ENCODE measurements around the gene SERPINA9. TPM values are rescaled to one million over a fixed set of nuclear protein-coding genes. Genes with fewer than 3 reads are reported as not detected.

SERPINA9 gene
- polyA plus RNA-seq, 1 donor from 2014 or later = 0.63 TPM

GRCh38 chr14:94462763-94463572, 13.0 kb downstream of the SERPINA9 start:
- Mint-ChIP-seq H3K36me3 (peaks cover 3% of the 10 kb centered on the region), H3K4me3 (no peak overlapping the region), H3K27ac (no peak overlapping the region), H3K27me3 (peaks cover 10% of the 10 kb centered on the region), H3K4me1 (peaks cover 0 to 7% (median 4%) of the 10 kb centered on the region in 3 donors), H3K9me3 (peaks cover 0 to 16% (median 5%) of the 10 kb centered on the region in 3 donors)

DNA sequence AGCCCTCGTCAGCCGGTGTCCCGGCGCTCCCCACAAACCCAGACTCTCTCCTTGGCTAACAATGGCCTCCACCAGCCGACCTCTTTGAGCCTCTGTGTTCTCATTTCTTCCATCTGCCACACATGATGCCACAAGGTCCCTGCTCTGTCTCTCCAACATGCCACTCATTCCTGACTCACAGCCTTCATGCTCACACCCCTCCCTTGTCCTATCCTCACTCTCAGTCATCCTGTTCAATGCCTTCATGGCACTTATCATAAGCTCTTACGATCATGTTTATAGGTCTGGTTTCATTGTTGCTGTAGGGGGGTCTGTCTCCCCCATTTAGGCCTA, 13.8 kb downstream of the SERPINA9 start:
- peak overlapping the region in 1 of 3 donors; percentile 74 for H3K27ac Mint-ChIP-seq
- H3K4me1 Mint-ChIP-seq = peaks cover 0 to 7% (median 4%) of the 10 kb centered on the region in 3 donors
- peak overlapping the region in 1 of 4 donors; percentile 63 for H3K4me3 Mint-ChIP-seq
- H3K36me3 Mint-ChIP-seq = peaks cover 3% of the 10 kb centered on the region
- H3K9me3 Mint-ChIP-seq = peaks cover 5 to 15% (median 6%) of the 10 kb centered on the region in 3 donors
- H3K27me3 Mint-ChIP-seq = peaks cover 15% of the 10 kb centered on the region

- Mint-ChIP-seq H3K4me1 (peaks cover 0 to 7% (median 4%) of the 10 kb centered on the region in 3 donors), H3K36me3 (peaks cover 3% of the 10 kb centered on the region), H3K4me3 (no peak overlapping the region), H3K27ac (no peak overlapping the region), H3K27me3 (peaks cover 17% of the 10 kb centered on the region), H3K9me3 (peaks cover 7 to 16% (median 11%) of the 10 kb centered on the region in 3 donors)
These were observed 14.3 kb downstream of the SERPINA9 start for GRCh38 chr14:94461526-94462218.

- peaks cover 22% of the 10 kb centered on the region for H3K27me3 Mint-ChIP-seq
- no peak overlapping the region for H3K27ac Mint-ChIP-seq
- H3K4me1 Mint-ChIP-seq = peaks cover 0 to 7% (median 4%) of the 10 kb centered on the region in 3 donors
- peaks cover 9 to 16% (median 12%) of the 10 kb centered on the region in 3 donors for H3K9me3 Mint-ChIP-seq
- peak overlapping the region in 2 of 4 donors; percentile 50 to 54 for H3K4me3 Mint-ChIP-seq
- H3K36me3 Mint-ChIP-seq = no peaks in the 10 kb centered on the region
These were observed 15.2 kb downstream of the SERPINA9 start for GRCh38 chr14:94460631-94461416.

GRCh38 chr14:94458558-94459205, 17.3 kb downstream of the SERPINA9 start:
- H3K4me3 Mint-ChIP-seq = no peak overlapping the region
- no peaks in the 10 kb centered on the region for H3K36me3 Mint-ChIP-seq
- peaks cover 13 to 19% (median 14%) of the 10 kb centered on the region in 3 donors for H3K9me3 Mint-ChIP-seq
- peaks cover 0 to 7% (median 4%) of the 10 kb centered on the region in 3 donors for H3K4me1 Mint-ChIP-seq
- H3K27me3 Mint-ChIP-seq = peaks cover 24% of the 10 kb centered on the region
- no peak overlapping the region for H3K27ac Mint-ChIP-seq

DNA sequence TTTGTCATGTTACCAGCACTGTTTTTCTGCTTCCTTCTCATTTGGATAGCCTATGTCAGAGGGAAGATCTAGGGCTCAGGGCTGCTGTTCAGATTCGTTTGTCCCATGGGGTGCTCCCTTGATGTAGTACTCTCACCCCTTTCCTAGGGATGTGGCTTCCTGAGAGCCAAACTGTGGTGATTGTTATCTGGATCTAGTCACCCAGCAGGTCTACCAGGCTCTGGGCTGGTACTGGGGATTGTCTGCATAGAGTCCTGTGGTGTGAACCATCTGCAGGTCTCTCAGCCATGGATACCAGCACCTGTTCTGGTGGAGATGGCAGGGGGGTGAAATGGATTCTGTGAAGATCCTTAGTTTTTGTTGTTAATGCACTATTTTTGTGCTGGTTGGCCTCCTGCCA, 17.9 kb downstream of the SERPINA9 start:
- Mint-ChIP-seq H3K4me1 (peaks cover 0 to 7% (median 4%) of the 10 kb centered on the region in 3 donors), H3K36me3 (no peaks in the 10 kb centered on the region), H3K9me3 (peaks cover 15 to 21% (median 15%) of the 10 kb centered on the region in 3 donors), H3K4me3 (no peak overlapping the region), H3K27ac (no peak overlapping the region), H3K27me3 (peaks cover 25% of the 10 kb centered on the region)

DNA sequence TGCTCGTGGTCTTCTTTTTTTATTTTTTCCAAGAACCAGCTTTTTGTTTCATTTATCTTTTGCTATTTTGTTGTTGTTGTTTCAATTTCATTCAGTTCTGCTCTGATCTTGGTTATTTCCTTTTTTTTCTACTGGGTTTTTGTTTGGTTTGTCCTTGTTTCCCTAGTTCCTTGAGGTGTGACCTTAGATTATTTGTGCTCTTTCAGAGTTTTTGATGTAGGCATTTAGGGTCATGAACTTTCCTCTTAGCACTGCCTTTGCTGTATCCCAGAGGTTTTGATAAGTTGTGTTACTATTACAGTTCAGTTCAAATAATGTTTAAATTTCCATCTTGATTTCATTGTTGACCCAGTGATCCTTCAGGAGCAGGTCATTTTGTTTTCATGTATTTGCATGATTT, 20.1 kb downstream of the SERPINA9 start:
- peaks cover 13 to 22% (median 13%) of the 10 kb centered on the region in 3 donors for H3K9me3 Mint-ChIP-seq
- peaks cover 0 to 9% (median 6%) of the 10 kb centered on the region in 3 donors for H3K4me1 Mint-ChIP-seq
- H3K4me3 Mint-ChIP-seq = no peak overlapping the region
- H3K36me3 Mint-ChIP-seq = no peaks in the 10 kb centered on the region
- peaks cover 24% of the 10 kb centered on the region for H3K27me3 Mint-ChIP-seq
- H3K27ac Mint-ChIP-seq = no peak overlapping the region

DNA sequence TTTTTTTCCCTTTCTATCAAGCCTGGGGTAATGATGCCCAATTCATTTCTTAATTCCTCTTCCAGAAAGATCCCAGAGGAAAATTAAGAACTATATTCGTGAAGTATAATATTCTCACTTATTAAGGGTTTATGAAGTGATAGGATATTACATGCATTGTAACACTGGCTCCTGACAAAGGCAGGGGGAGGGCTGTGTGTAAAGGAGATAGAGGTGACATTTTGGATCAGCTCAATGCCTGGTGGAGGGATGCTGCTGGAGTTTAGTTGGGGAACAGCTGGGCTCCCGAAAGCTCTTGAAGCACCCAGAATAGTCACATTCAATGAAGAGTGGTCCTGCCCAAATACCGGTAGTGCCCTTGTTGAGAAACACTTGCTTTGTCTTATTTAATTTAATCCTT, 24.2 kb downstream of the SERPINA9 start:
- Mint-ChIP-seq H3K27me3 (peaks cover 14% of the 10 kb centered on the region), H3K27ac (no peak overlapping the region), H3K4me1 (peaks cover 0 to 5% (median 4%) of the 10 kb centered on the region in 3 donors), H3K4me3 (no peak overlapping the region), H3K9me3 (peaks cover 10 to 13% (median 10%) of the 10 kb centered on the region in 3 donors), H3K36me3 (no peaks in the 10 kb centered on the region)

GRCh38 chr14:94451091-94451771, 24.8 kb downstream of the SERPINA9 start:
- Mint-ChIP-seq H3K27ac (peak overlapping the region in 1 of 3 donors; percentile 28), H3K4me3 (peak overlapping the region in 1 of 4 donors; percentile 34), H3K4me1 (peaks cover 0 to 5% (median 4%) of the 10 kb centered on the region in 3 donors), H3K27me3 (peaks cover 11% of the 10 kb centered on the region), H3K36me3 (no peaks in the 10 kb centered on the region), H3K9me3 (peaks cover 6 to 10% (median 10%) of the 10 kb centered on the region in 3 donors)

- Mint-ChIP-seq H3K27me3 (peaks cover 8% of the 10 kb centered on the region), H3K4me1 (peaks cover 0 to 5% (median 4%) of the 10 kb centered on the region in 3 donors), H3K4me3 (peak overlapping the region in 1 of 4 donors; percentile 34), H3K27ac (peak overlapping the region in 1 of 3 donors; percentile 28), H3K9me3 (peaks cover 5 to 8% (median 6%) of the 10 kb centered on the region in 3 donors), H3K36me3 (no peaks in the 10 kb centered on the region)
These were observed 25.3 kb downstream of the SERPINA9 start for GRCh38 chr14:94450722-94451090.

DNA sequence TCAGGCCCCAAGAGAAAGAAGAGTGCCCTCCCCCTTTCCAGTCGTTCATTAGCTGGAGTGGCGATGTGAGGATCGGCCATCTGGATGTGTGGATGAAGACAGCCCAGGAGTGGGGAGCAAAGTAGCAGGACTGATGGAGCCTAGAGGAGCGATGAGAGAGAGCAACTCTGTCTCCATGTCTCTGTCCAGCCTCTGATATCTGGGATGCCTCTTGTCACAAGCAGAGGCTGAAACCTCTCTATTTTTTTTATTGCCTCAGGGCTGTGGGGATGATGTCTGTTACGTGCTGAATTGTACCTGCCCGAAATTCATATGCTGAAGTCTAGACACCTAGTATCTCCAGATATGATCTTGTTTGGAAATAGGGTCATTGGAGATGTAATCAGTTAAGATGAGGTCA, 26.1 kb downstream of the SERPINA9 start:
- Mint-ChIP-seq H3K4me3 (no peak overlapping the region), H3K9me3 (peaks cover 3 to 8% (median 4%) of the 10 kb centered on the region in 3 donors), H3K27me3 (peaks cover 7% of the 10 kb centered on the region), H3K4me1 (peaks cover 0 to 5% (median 4%) of the 10 kb centered on the region in 3 donors), H3K27ac (no peak overlapping the region), H3K36me3 (no peaks in the 10 kb centered on the region)

- H3K27ac Mint-ChIP-seq = no peak overlapping the region
- peaks cover 0 to 5% (median 4%) of the 10 kb centered on the region in 3 donors for H3K4me1 Mint-ChIP-seq
- peaks cover 0 to 6% (median 3%) of the 10 kb centered on the region in 3 donors for H3K9me3 Mint-ChIP-seq
- H3K36me3 Mint-ChIP-seq = no peaks in the 10 kb centered on the region
- H3K4me3 Mint-ChIP-seq = no peak overlapping the region
- peaks cover 7% of the 10 kb centered on the region for H3K27me3 Mint-ChIP-seq
These were observed 27.8 kb downstream of the SERPINA9 start for GRCh38 chr14:94448071-94448808.

- H3K27ac Mint-ChIP-seq = no peak overlapping the region
These were observed 28.8 kb downstream of the SERPINA9 start for GRCh38 chr14:94447206-94447605.

More at GRCh38 chr14:94447206-94447605, 28.8 kb downstream of the SERPINA9 start:
- peaks cover 0 to 3% (median 0%) of the 10 kb centered on the region in 3 donors for H3K9me3 Mint-ChIP-seq
- no peak overlapping the region for H3K4me3 Mint-ChIP-seq
- H3K27me3 Mint-ChIP-seq = peaks cover 1% of the 10 kb centered on the region
- peaks cover 0 to 5% (median 4%) of the 10 kb centered on the region in 3 donors for H3K4me1 Mint-ChIP-seq
- H3K36me3 Mint-ChIP-seq = no peaks in the 10 kb centered on the region

All from IgD-negative memory B cell (primary cell).